HepG2 (cell line): Measurements from ENCODE around the gene RSPRY1.

Experiments used
- CTCF ChIP-seq: sonication (generic); formaldehyde crosslinking; IDR thresholded peaks from 2 replicates; pipeline ENCODE4 v1.5.0; 2020; ENCODE audit warnings: mild to moderate bottlenecking, missing genetic modification reagents, moderate library complexity
- SRF ChIP-seq: IDR thresholded peaks from 2 replicates; pipeline ENCODE4 v1.6.1; 2011; ENCODE audit warnings: mild to moderate bottlenecking, low read depth, low read length, moderate library complexity
- ZNF12 ChIP-seq: sonication (generic); formaldehyde crosslinking; IDR thresholded peaks from 2 replicates; pipeline ENCODE4 v1.5.0; 2020; ENCODE audit warnings: missing genetic modification reagents

- TF ChIP-seq CTCF (CRISPR knock-in tag): no peak
- TF ChIP-seq ZNF12 (CRISPR knock-in tag): no peak
- TF ChIP-seq SRF: no peak
Measured at GRCh38 chr16:57224651-57225335, 38.7 kb downstream of the RSPRY1 start.
